Measurements from ENCODE around the gene DCAF8. TPM values are rescaled to one million over a fixed set of nuclear protein-coding genes. Genes with fewer than 3 reads are reported as not detected.
A peak's percentile ranks its signal among the peaks of the same experiment; 100 is the strongest.

DCAF8 gene
- 83.3 TPM in 2 replicates for total RNA-seq (2012; rRNA removed)
- polyA plus RNA-seq (2012; rRNA removed) = 74.9 and 83.8 TPM in 2 replicates
- polyA plus RNA-seq (2012; cell fraction: cytosol; rRNA removed) = 28.3 and 31.3 TPM in 2 replicates
- 277 and 555 TPM in 2 replicates for polyA plus RNA-seq (2012; cell fraction: nucleus; rRNA removed; ENCODE audit: low replicate concordance)
- percentile 92 among the genes with signal in this experiment for Bru-seq, nascent RNA
- percentile 98 among the genes with signal in this experiment for BruChase-seq, experiment 1, labeled RNA remaining after a 6-hour chase
- percentile 98 among the genes with signal in this experiment for BruChase-seq, experiment 2, labeled RNA remaining after a 2-hour chase
- long read RNA-seq, full-length matches to known transcripts = 48 of 160 reads
- long read RNA-seq, partial matches to known transcripts = 40 of 160 reads
- long read RNA-seq, other reads (novel, unspliced or antisense) = 72 of 160 reads

- Histone ChIP-seq H3K4ac (ENCODE audit: low read depth, low read length) (peak within 1 kb of the TSS; percentile 96), H4K5ac (ENCODE audit: low read depth, low read length) (peak within 1 kb of the TSS; percentile 89), H3K56ac (ENCODE audit: extremely low read depth, insufficient read depth, low read length) (peak within 1 kb of the TSS; percentile 95), H3K4me1 (ENCODE audit: control insufficient read depth, insufficient read depth, low read length) (peaks cover 2% of the 10 kb centered on the region; the same call in 1 of the 2 replicates), H2AK5ac (ENCODE audit: low read depth, low read length) (peak within 1 kb of the TSS; percentile 97), H4K8ac (ENCODE audit: low read depth in 2 of 2, low read length in 2 of 2) (peak within 1 kb of the TSS; percentile 91 to 96), H3K4me3 (ENCODE audit: insufficient read depth, low read depth, low read length) (peak within 1 kb of the TSS; percentile 71), H3K4me2 (ENCODE audit: low read depth, low read length) (peak within 1 kb of the TSS; percentile 84), H3K9ac (ENCODE audit: low read depth, low read length) (peak within 1 kb of the TSS; percentile 92), H2AK9ac (replicated peaks; ENCODE audit: low read depth, low read length, poor library complexity) (peak within 1 kb of the TSS; percentile 100), H2BK5ac (ENCODE audit: low read depth, low read length, poor library complexity, severe bottlenecking) (peak within 1 kb of the TSS; percentile 91), H3K14ac (replicated peaks; ENCODE audit: low read depth, low read length) (peak within 1 kb of the TSS; percentile 95), H3K36me3 (ENCODE audit: control insufficient read depth, insufficient read depth, low read length) (no peaks in the 10 kb centered on the region), H2BK120ac (ENCODE audit: low read depth, low read length) (peak within 1 kb of the TSS; percentile 82), H4K20me1 (ENCODE audit: insufficient read depth, low read length) (peaks cover 19% of the 10 kb centered on the region), H2BK15ac (ENCODE audit: low read depth, low read length) (peak within 1 kb of the TSS; percentile 57; the same call in 2 of the 3 replicates), H3K18ac (ENCODE audit: low read depth, low read length) (peak within 1 kb of the TSS; percentile 77), H3K23ac (ENCODE audit: low read depth, low read length) (peak within 1 kb of the TSS; percentile 97), H3K27ac (ENCODE audit: insufficient read depth, low read length) (peak within 1 kb of the TSS; percentile 91), H3K9me3 (ENCODE audit: control insufficient read depth, insufficient read depth, low read length) (no peaks in the 10 kb centered on the region), H2AFZ (replicated peaks; ENCODE audit: low read length, poor library complexity) (peak within 1 kb of the TSS; percentile 90), H3K79me1 (ENCODE audit: low read depth in 1 of 2, low read length in 2 of 2) (peaks cover 12 to 42% of the 10 kb centered on the region in 2 experiments; a peak in 3 of 4 replicates), H3K9me1 (ENCODE audit: insufficient read depth, low read length) (peaks cover 4% of the 10 kb centered on the region), H4K91ac (ENCODE audit: insufficient read depth, low read depth, low read length) (peak within 1 kb of the TSS; percentile 97), H3K27me3 (ENCODE audit: control insufficient read depth, insufficient read depth, low read length) (no peaks in the 10 kb centered on the region), H2BK20ac (ENCODE audit: low read depth, low read length) (peak within 1 kb of the TSS; percentile 30)
- TSS peak; percentile 53 for BruUV-seq (replicated peaks)
- in situ Hi-C loops (cut with MboI; ENCODE audit: low sequenced_read_pairs) (no loop called here), intact Hi-C loops (cut with micrococcal nuclease) (loop anchor here (1.0 kb wide), 1 partner anchor 23 kb away; the partner anchor contains the start of gene PEX19), dilution Hi-C loops (cut with HindIII; ENCODE audit: low sequenced_read_pairs, unreplicated experiment) (no loop called here)
- CTCF ChIA-PET = interaction anchor here (1.0 to 1.6 kb wide), 2 partner anchors 18 to 69 kb away, joined by 3 to 4 read pairs; no protein-coding TSS in a partner anchor
- TF ChIP-seq SMC3 (IDR thresholded peaks at IDR 0.05; ENCODE audit: low read depth, low read length) (no peak), CHD1 (IDR thresholded peaks at IDR 0.05; ENCODE audit: low read depth, low read length) (peak; percentile 86; the same call in 1 of the 2 replicates), MAZ (IDR thresholded peaks at IDR 0.05; ENCODE audit: borderline replicate concordance, low read depth, low read length) (peak; percentile 28; the same call in 1 of the 2 replicates), POLR2A (IDR thresholded peaks at IDR 0.05; ENCODE audit: low read depth, low read length) (peak; percentile 97)
- TF ChIP-seq, protein P1, sequence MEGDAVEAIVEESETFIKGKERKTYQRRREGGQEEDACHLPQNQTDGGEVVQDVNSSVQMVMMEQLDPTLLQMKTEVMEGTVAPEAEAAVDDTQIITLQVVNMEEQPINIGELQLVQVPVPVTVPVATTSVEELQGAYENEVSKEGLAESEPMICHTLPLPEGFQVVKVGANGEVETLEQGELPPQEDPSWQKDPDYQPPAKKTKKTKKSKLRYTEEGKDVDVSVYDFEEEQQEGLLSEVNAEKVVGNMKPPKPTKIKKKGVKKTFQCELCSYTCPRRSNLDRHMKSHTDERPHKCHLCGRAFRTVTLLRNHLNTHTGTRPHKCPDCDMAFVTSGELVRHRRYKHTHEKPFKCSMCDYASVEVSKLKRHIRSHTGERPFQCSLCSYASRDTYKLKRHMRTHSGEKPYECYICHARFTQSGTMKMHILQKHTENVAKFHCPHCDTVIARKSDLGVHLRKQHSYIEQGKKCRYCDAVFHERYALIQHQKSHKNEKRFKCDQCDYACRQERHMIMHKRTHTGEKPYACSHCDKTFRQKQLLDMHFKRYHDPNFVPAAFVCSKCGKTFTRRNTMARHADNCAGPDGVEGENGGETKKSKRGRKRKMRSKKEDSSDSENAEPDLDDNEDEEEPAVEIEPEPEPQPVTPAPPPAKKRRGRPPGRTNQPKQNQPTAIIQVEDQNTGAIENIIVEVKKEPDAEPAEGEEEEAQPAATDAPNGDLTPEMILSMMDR (conservative IDR thresholded peaks at IDR 0.05; ENCODE audit: low read depth, low read length) = 0 out of 2 replicates have a peak, but pooled peaks have one; percentile 1
- DNase-seq (peak; percentile 97), ATAC-seq (ENCODE audit: low read depth) (peak; percentile 97)
- POLR2A ChIA-PET (ENCODE audit: unreplicated experiment) = interaction anchor here (0.5 to 1.0 kb wide), 3 partner anchors 14 to 181 kb away, joined by 3 read pairs; no protein-coding TSS in a partner anchor
- 0% methylated on average over 13 of the region's 67 CpGs; no CpG with 5 or more reads in 1 of the 2 experiments for WGBS, 2 experiments (ENCODE audit: extremely low coverage in 2 of 2, insufficient read length in 1 of 2)
Measured at GRCh38 chr1:160261893-160262794, at the start of gene DCAF8. TSS of gene DCAF8 (minus strand) at chr1:160262549. CDS start at chr1:160244008, 18,541 bp downstream.

All from IMR-90 (cell line).